ENCODE results near the gene ANKRD65.

DNA sequence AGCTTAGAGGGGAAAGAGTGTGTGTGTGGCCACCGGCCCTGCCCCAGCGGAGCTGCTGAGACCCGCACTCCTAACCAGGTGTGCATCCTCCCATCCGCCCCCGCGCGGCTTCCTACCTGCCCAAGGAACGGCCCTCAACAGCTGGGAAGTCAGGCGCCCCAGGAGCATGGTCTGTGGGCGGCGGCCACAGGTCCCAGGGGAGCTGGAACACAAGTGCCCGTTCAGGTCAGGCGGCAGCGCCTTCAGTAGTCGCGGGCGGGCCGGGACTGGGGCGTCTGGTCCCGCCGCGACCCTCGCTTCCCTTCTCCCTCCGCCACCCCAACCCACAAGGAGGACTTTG lies 46.5 kb downstream of the ANKRD65 start:
- TF ChIP-seq EZH2 (IDR thresholded peaks at IDR 0.05; ENCODE audit: low read length): no peak
- TF ChIP-seq, protein P1, sequence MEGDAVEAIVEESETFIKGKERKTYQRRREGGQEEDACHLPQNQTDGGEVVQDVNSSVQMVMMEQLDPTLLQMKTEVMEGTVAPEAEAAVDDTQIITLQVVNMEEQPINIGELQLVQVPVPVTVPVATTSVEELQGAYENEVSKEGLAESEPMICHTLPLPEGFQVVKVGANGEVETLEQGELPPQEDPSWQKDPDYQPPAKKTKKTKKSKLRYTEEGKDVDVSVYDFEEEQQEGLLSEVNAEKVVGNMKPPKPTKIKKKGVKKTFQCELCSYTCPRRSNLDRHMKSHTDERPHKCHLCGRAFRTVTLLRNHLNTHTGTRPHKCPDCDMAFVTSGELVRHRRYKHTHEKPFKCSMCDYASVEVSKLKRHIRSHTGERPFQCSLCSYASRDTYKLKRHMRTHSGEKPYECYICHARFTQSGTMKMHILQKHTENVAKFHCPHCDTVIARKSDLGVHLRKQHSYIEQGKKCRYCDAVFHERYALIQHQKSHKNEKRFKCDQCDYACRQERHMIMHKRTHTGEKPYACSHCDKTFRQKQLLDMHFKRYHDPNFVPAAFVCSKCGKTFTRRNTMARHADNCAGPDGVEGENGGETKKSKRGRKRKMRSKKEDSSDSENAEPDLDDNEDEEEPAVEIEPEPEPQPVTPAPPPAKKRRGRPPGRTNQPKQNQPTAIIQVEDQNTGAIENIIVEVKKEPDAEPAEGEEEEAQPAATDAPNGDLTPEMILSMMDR (optimal IDR thresholded peaks at IDR 0.05 in 1 of 3, IDR thresholded peaks at IDR 0.05 in 1 of 3, conservative IDR thresholded peaks at IDR 0.05 in 1 of 3; ENCODE audit: extremely low read depth in 1 of 3, insufficient read depth in 2 of 3, low read length in 3 of 3): no peak
